HepG2 (cell line): ENCODE results near the gene IL17RB. TPM values are rescaled to one million over a fixed set of nuclear protein-coding genes. Genes with fewer than 3 reads are reported as not detected.

Experiments used
- MZF1 ChIP-seq: sonication (generic); formaldehyde crosslinking; IDR thresholded peaks from 2 replicates; pipeline ENCODE4 v1.8.1; 2023; ENCODE audit warnings: mild to moderate bottlenecking, missing genetic modification reagents, borderline replicate concordance
- SKIL ChIP-seq: sonication (generic); formaldehyde crosslinking; IDR thresholded peaks from 2 replicates; pipeline ENCODE4 v1.8.0; 2022; ENCODE audit warnings: missing genetic modification reagents, mild to moderate bottlenecking, moderate library complexity, borderline replicate concordance
- SRY ChIP-seq: sonication (generic); formaldehyde crosslinking; IDR thresholded peaks from 2 replicates; pipeline ENCODE4 v1.8.0; 2022; ENCODE audit warnings: mild to moderate bottlenecking, missing genetic modification reagents
- ZBTB46 ChIP-seq: sonication (generic); formaldehyde crosslinking; IDR thresholded peaks from 2 replicates; pipeline ENCODE4 v1.4.0; 2020; ENCODE audit warnings: mild to moderate bottlenecking, missing genetic modification reagents, borderline replicate concordance
- ZFP91 ChIP-seq: sonication (generic); formaldehyde crosslinking; IDR thresholded peaks from 2 replicates; pipeline ENCODE4 v1.9.0; 2022; ENCODE audit warnings: missing genetic modification reagents, mild to moderate bottlenecking, borderline replicate concordance
- ZNF773 ChIP-seq: sonication (generic); formaldehyde crosslinking; IDR thresholded peaks from 2 replicates; pipeline ENCODE4 v1.4.0; 2020; ENCODE audit warnings: missing genetic modification reagents, borderline replicate concordance
- polyA plus RNA-seq, 8 experiments: library from polyadenylated mRNA; depleted of rRNA in 3 of 8; stranded (reverse) in 7 of 8; unstranded in 1 of 8; fragments of >200 nt; fragmentation: Illumina TruSeq in 4 of 8; extraction: Trizol in 4 of 8; gene quantifications; 2 replicates each; pipeline versions ENCODE4 v1.2.1 to v1.2.3, GENCODE V29; 2011 to 2016; ENCODE audit warnings: low read depth in 4 of 8, missing spikeins in 1 of 8, mixed read lengths in 1 of 8; ENCODE audit not compliant: insufficient read depth in 1 of 8
- total RNA-seq, 5 experiments: library from RNA; depleted of rRNA; stranded (reverse); fragments of >200 nt; fragmentation: Illumina TruSeq; extraction: Trizol; gene quantifications; 2 replicates each; pipeline ENCODE4 v1.2.3, GENCODE V29; 2016; ENCODE audit warnings: low read depth in 1 of 5

IL17RB gene
- total and polyA plus RNA-seq, 2 of the 13 experiments (the other 11 are each of a cell fraction or from before 2014, with no cell fraction given) = 130 to 190 TPM

- TF ChIP-seq ZBTB46 (CRISPR knock-in tag) (0 out of 2 replicates have a peak, but pooled peaks have one; percentile 52), SKIL (CRISPR knock-in tag) (peak; percentile 57; the same call in 1 of the 2 replicates), MZF1 (no peak), SRY (CRISPR knock-in tag) (peak; percentile 97), ZNF773 (CRISPR knock-in tag) (peak; percentile 70; the same call in 1 of the 2 replicates), ZFP91 (CRISPR knock-in tag) (peak; percentile 74; the same call in 1 of the 2 replicates)
Observed at GRCh38 chr3:53846134-53846850, at the start of gene IL17RB, which contains the start of gene CHDH (continued).
